Activated T-cell treated with anti-CD3 and anti-CD28 coated beads, Interleukin-2, amount 50 U/mL, for 72 hours (primary cell): ENCODE results near the gene SERPINA9. TPM values are rescaled to one million over a fixed set of nuclear protein-coding genes. Genes with fewer than 3 reads are reported as not detected.

ENCODE experiments used
- ATAC-seq, 2 donors: fragments of 150-1000 bp; cut with Tn5 transposase; replicated peaks in 1 of 2; 2 replicates each; pipeline ENCODE4 v1.10.0; 2021; ENCODE audit warnings: moderate library complexity in 2 of 2, mild to moderate bottlenecking in 1 of 2
- DNase-seq, 2 donors: peaks; one replicate each; pipeline ENCODE4 v3.0.0; 2021 to 2022; ENCODE audit warnings: mixed read lengths in 1 of 2
- H3K27ac Mint-ChIP-seq: one replicate; pipeline ENCODE4 v1.8.0; 2022; ENCODE audit warnings: mild to moderate bottlenecking, moderate library complexity, mixed read lengths
- H3K27me3 Mint-ChIP-seq: one replicate; pipeline ENCODE4 v1.8.0; 2022; ENCODE audit warnings: low read depth, mixed read lengths
- H3K36me3 Mint-ChIP-seq, 2 donors: one replicate each; pipeline ENCODE4 v1.8.0; 2022; ENCODE audit warnings: mixed read lengths in 2 of 2, mild to moderate bottlenecking in 1 of 2; ENCODE audit not compliant: insufficient read depth in 2 of 2
- H3K4me1 Mint-ChIP-seq: one replicate; pipeline ENCODE4 v1.8.0; 2022; ENCODE audit warnings: low read depth, mixed read lengths
- H3K4me3 Mint-ChIP-seq, 2 donors: one replicate each; pipeline ENCODE4 v1.8.0; 2022; ENCODE audit warnings: mild to moderate bottlenecking in 2 of 2, mixed read lengths in 2 of 2, moderate library complexity in 2 of 2
- H3K9me3 Mint-ChIP-seq, 2 donors: one replicate each; pipeline ENCODE4 v1.8.0; 2022; ENCODE audit warnings: mixed read lengths in 2 of 2
- total RNA-seq, 2 donors: library from RNA; stranded (reverse); gene quantifications; one replicate each; pipeline ENCODE4 v1.2.3, GENCODE V29; 2022

SERPINA9 gene
- total RNA-seq, 2 donors from 2014 or later, result not detected

GRCh38 chr14:94449930-94450329, 26.1 kb downstream of the SERPINA9 start:
- no peaks in the 10 kb centered on the region for H3K4me1 Mint-ChIP-seq
- no peak for DNase-seq
- no peaks in the 10 kb centered on the region for H3K36me3 Mint-ChIP-seq
- H3K27me3 Mint-ChIP-seq, result peaks cover 13% of the 10 kb centered on the region
- H3K9me3 Mint-ChIP-seq, result peaks cover 0 to 3% of the 10 kb centered on the region in 2 donors
- no peak overlapping the region for H3K4me3 Mint-ChIP-seq
- no peak overlapping the region for H3K27ac Mint-ChIP-seq
- ATAC-seq, result no peak

DNA sequence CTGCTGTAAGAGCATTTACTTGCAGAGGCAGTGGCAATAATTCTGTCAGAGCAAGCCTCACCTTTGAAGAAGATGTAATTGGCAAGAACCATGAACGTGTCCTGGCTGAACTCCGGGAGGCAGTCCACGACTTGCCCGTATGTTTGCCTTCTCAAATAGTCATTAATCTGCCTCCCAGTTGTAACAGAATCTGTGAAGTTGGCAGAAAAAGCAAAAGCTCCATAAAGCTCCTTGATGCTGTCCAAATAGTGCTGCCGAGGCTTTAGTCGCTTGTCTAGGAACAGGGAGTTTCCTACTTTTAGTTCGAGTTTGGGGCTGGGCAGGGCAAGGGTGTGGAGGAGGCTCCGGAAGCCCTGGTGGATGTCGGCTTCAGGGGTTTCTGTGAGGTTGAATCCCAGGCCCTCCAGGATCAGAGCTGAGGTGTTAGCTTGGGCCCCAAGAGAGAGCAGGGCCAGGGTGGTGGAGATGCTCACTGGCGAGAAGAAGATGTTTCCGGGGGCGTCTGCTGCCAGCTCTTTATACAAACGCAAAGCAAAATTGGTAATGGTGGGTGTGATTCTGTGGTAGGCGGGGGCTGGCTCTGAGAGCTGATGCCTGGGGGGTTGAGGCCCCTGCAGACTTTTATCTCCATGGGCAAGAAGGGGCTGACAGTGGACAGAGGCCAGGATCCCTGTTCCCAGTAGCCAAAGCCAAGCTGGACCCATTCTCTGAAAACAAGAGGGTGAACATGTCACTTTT, 27.8 kb downstream of the SERPINA9 start:
- Mint-ChIP-seq H3K4me3 (no peak overlapping the region), H3K9me3 (no peaks in the 10 kb centered on the region), H3K27ac (no peak overlapping the region), H3K27me3 (peaks cover 13% of the 10 kb centered on the region), H3K4me1 (no peaks in the 10 kb centered on the region), H3K36me3 (no peaks in the 10 kb centered on the region)
- DNase-seq (no peak), ATAC-seq (no peak)

DNA sequence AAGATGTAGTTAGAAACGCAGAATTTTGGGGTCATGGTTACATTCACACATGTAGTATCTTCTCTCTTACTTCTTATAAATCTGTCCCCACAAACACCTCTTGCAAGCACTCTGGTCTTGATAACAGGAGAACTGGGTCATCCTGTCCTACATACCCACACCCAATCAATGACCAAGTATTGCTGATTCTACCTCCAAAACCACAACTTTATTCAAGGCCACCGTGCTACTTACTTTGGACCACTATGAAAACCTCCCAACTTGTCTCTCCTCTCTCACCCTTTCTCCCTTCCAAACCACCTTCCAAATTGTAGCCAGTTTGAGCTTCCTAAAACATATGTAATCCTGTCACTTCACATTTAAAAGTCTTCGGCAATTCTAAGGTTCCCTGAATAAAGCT, 28.8 kb downstream of the SERPINA9 start:
- Mint-ChIP-seq H3K36me3 (no peaks in the 10 kb centered on the region), H3K9me3 (no peaks in the 10 kb centered on the region), H3K4me3 (no peak overlapping the region), H3K27ac (no peak overlapping the region), H3K4me1 (no peaks in the 10 kb centered on the region), H3K27me3 (peaks cover 13% of the 10 kb centered on the region)
- ATAC-seq, result no peak
- no peak for DNase-seq

DNA sequence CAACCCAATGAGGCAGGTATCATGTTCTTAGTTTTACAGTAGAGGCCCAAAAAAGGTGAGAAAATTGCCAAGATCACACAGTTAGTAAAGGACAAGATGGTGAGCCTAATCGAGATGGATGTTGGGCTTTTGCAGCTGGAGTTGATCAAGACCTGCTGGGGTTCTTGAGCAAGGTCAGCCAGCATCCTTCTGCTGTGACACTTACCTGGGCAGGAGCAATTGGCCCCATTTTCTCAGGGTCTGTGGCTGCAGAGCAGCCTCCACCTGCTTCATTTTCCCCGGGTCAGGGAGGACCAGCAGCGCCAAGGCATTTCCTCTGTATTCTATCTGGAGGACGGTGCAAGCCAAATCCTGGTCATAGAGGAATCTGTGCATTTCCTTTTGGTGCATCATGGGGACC, 29.9 kb downstream of the SERPINA9 start:
- no peaks in the 10 kb centered on the region for H3K36me3 Mint-ChIP-seq
- ATAC-seq (no peak), DNase-seq (no peak)
- H3K27ac Mint-ChIP-seq, result no peak overlapping the region
- H3K4me3 Mint-ChIP-seq, result no peak overlapping the region
- H3K9me3 Mint-ChIP-seq, result peaks cover 0 to 2% of the 10 kb centered on the region in 2 donors
- H3K4me1 Mint-ChIP-seq, result no peaks in the 10 kb centered on the region
- peaks cover 12% of the 10 kb centered on the region for H3K27me3 Mint-ChIP-seq

DNA sequence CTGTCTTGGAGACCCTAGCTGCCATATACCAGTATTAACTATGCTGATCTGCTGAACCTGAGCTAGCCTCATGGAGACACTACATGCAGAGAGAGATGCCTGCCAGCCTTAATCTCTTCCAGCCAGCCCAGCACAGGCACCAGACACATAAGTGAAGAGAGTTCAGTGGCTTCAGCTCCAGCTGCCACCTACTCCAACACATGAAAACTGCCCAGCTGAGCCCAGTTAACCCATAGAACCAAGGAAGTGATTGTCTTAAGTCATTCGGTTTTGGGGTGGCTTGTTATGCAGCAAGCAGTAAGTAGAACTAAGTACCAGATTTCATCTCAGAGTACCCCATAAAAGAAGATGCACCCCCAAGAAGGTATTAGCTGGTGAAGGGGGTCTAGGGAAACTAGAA, 31.0 kb downstream of the SERPINA9 start:
- Mint-ChIP-seq H3K4me3 (no peak overlapping the region), H3K4me1 (no peaks in the 10 kb centered on the region), H3K9me3 (peaks cover 0 to 2% of the 10 kb centered on the region in 2 donors), H3K27ac (no peak overlapping the region), H3K27me3 (peaks cover under 1% of the 10 kb centered on the region), H3K36me3 (no peaks in the 10 kb centered on the region)
- ATAC-seq (no peak), DNase-seq (no peak)

GRCh38 chr14:94441531-94442205, 34.3 kb downstream of the SERPINA9 start:
- DNase-seq (no peak), ATAC-seq (no peak)
- Mint-ChIP-seq H3K27ac (no peak overlapping the region), H3K4me3 (no peak overlapping the region), H3K36me3 (no peaks in the 10 kb centered on the region), H3K4me1 (no peaks in the 10 kb centered on the region), H3K27me3 (peaks cover 5% of the 10 kb centered on the region), H3K9me3 (peaks cover 0 to 2% of the 10 kb centered on the region in 2 donors)

GRCh38 chr14:94441130-94441529, 34.9 kb downstream of the SERPINA9 start:
- H3K4me3 Mint-ChIP-seq, result no peak overlapping the region
- no peaks in the 10 kb centered on the region for H3K36me3 Mint-ChIP-seq
- ATAC-seq (no peak), DNase-seq (no peak)
- peaks cover 5% of the 10 kb centered on the region for H3K27me3 Mint-ChIP-seq
- no peaks in the 10 kb centered on the region for H3K4me1 Mint-ChIP-seq
- peaks cover 0 to 2% of the 10 kb centered on the region in 2 donors for H3K9me3 Mint-ChIP-seq
- H3K27ac Mint-ChIP-seq, result no peak overlapping the region

DNA sequence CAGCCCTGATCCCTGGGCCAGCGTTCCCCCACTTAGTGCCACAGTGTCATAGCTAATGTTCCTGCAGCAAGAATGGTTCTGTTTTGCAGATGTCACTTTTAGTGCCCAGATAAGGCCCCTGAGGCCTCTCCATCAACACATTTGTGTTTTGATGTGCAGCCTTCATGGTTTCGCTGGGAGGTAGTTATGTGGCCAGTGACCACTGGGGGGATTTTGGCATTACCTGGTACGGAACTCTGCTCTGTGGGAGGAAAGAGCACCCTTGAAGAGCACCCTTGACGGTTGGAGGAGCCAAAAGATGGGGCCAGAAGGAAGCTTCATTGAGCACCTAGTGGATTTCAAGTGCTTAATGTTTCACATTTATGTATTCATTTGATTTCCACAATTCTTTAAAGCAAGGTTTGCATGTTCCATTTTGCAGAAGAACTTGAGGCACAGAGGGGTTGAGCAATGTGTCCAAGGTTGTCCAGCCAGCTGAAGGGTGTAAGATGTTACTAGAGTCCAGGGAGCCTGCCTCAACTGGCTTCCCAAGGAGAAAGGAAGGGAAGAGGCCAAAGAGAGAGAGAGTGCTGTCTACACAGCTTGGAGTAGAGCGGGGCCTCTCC, 36.4 kb downstream of the SERPINA9 start:
- peaks cover 0 to 2% of the 10 kb centered on the region in 2 donors for H3K9me3 Mint-ChIP-seq

DNA sequence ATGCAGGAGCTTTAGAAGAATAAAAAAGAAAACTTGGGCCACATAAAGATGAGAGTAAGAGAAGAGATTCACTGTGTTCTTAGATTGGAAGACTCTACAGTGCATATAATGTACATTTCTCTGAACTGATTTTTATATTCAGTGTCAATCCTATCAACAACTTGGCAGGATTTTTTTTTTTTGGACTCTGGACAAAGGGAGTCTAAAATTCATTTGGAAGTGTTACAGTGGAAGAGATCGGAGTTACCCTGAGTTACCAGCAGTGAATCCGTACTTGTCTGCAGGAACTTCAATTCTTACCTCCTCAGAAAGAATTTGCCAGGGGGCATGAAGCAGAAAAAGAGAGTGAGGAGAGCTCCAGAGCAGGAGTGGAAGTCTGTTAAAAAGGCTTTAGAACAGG, 47.4 kb downstream of the SERPINA9 start:
- Mint-ChIP-seq H3K4me1 (no peaks in the 10 kb centered on the region), H3K9me3 (peaks cover 2% of the 10 kb centered on the region in 2 donors), H3K4me3 (no peak overlapping the region), H3K27ac (no peak overlapping the region), H3K27me3 (peaks cover 16% of the 10 kb centered on the region), H3K36me3 (peaks cover 0 to 2% of the 10 kb centered on the region in 2 donors)
- DNase-seq, result no peak
- no peak for ATAC-seq

More for the DNA sequence above, 36.4 kb downstream of the SERPINA9 start:
- Mint-ChIP-seq H3K27ac (no peak overlapping the region), H3K4me3 (no peak overlapping the region), H3K27me3 (peaks cover 5% of the 10 kb centered on the region), H3K4me1 (no peaks in the 10 kb centered on the region), H3K36me3 (no peaks in the 10 kb centered on the region)
- ATAC-seq, result no peak
- no peak for DNase-seq

DNA sequence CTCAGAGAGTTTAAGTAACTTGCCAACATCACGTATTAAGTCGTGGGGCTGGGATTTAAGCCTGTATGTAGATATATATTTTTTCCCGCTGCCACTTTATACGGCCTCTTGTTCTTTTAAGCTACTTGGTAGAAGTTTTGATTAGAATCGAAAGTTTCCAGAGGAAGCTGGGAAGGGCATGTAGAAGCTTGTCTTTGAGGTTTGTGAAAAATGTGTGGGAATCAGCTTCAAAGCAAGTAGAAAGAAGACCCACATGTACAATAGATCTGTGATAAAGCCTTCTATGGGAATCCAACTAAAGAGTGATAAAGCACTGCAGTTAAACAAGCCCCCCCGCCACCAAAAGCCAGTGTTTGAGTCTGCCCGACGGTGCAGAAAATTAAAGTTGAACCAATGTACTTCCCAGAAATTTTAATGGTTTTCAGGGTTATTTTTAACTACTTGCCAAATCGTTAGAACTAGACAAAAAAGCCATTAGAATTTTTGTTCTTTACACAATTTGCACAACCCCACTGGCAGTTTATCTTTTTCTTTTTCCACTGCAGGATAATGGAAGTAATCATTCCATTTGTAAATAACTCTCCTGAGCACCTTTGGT, 48.9 kb downstream of the SERPINA9 start:
- peaks cover 2% of the 10 kb centered on the region in 2 donors for H3K9me3 Mint-ChIP-seq
- H3K4me1 Mint-ChIP-seq, result peaks cover 4% of the 10 kb centered on the region
- ATAC-seq (no peak), DNase-seq (no peak)
- no peak overlapping the region for H3K27ac Mint-ChIP-seq
- H3K36me3 Mint-ChIP-seq, result peaks cover 0 to 2% of the 10 kb centered on the region in 2 donors
- H3K27me3 Mint-ChIP-seq, result peaks cover 16% of the 10 kb centered on the region
- H3K4me3 Mint-ChIP-seq, result no peak overlapping the region

GRCh38 chr14:94426526-94426925, 49.5 kb downstream of the SERPINA9 start:
- Mint-ChIP-seq H3K27ac (no peak overlapping the region), H3K9me3 (peaks cover 2% of the 10 kb centered on the region in 2 donors), H3K36me3 (peaks cover 0 to 2% of the 10 kb centered on the region in 2 donors), H3K4me1 (peaks cover 4% of the 10 kb centered on the region), H3K27me3 (peaks cover 18% of the 10 kb centered on the region), H3K4me3 (no peak overlapping the region)
- DNase-seq, result no peak
- ATAC-seq, result no peak

GRCh38 chr14:94424371-94424770, 51.6 kb downstream of the SERPINA9 start:
- no peak for DNase-seq
- Mint-ChIP-seq H3K9me3 (peaks cover 0 to 6% of the 10 kb centered on the region in 2 donors), H3K36me3 (peaks cover 0 to 4% of the 10 kb centered on the region in 2 donors), H3K27me3 (peaks cover 23% of the 10 kb centered on the region), H3K4me3 (no peak overlapping the region), H3K4me1 (peaks cover 4% of the 10 kb centered on the region), H3K27ac (no peak overlapping the region)
- ATAC-seq, result no peak
